Endodermal cell (in vitro differentiated cells): ENCODE results near the gene RTRAF. TPM values are rescaled to one million over a fixed set of nuclear protein-coding genes. Genes with fewer than 3 reads are reported as not detected.

Source experiments
- DNase-seq: peaks from one replicate; pipeline ENCODE4 v3.0.0-alpha.2; 2017
- H3K27ac ChIP-seq: 2 replicates; pipeline ENCODE4 v1.5.1; 2013; ENCODE audit warnings: mild to moderate bottlenecking, low read depth, low read length, moderate library complexity
- H3K27me3 ChIP-seq: 2 replicates; pipeline ENCODE4 v1.6.1; 2013; ENCODE audit warnings: mild to moderate bottlenecking, low read length, moderate library complexity; ENCODE audit not compliant: insufficient read depth, control insufficient read depth, poor library complexity, severe bottlenecking
- H3K36me3 ChIP-seq: 2 replicates; pipeline ENCODE4 v1.7.0; 2013; ENCODE audit warnings: mild to moderate bottlenecking, low read length, moderate library complexity; ENCODE audit not compliant: control insufficient read depth, insufficient read depth
- H3K4me1 ChIP-seq: one replicate; pipeline ENCODE4 v1.7.0; 2013; ENCODE audit warnings: low read length; ENCODE audit not compliant: control insufficient read depth, insufficient read depth
- H3K4me3 ChIP-seq: 2 replicates; pipeline ENCODE4 v1.5.1; 2013; ENCODE audit warnings: mild to moderate bottlenecking, low read length, moderate library complexity
- H3K9ac ChIP-seq: 2 replicates; pipeline ENCODE4 v1.6.1; 2013; ENCODE audit warnings: mild to moderate bottlenecking, low read length, moderate library complexity; ENCODE audit not compliant: poor library complexity, severe bottlenecking; ENCODE audit errors: extremely low read depth
- H3K9me3 ChIP-seq: 2 replicates; pipeline ENCODE4 v1.6.1; 2013; ENCODE audit warnings: mild to moderate bottlenecking, low read length, moderate library complexity; ENCODE audit not compliant: control insufficient read depth
- H3K27ac Mint-ChIP-seq: 2 replicates; pipeline ENCODE4 v1.8.0; 2020; ENCODE audit warnings: mixed read lengths
- H3K27me3 Mint-ChIP-seq: 2 replicates; pipeline ENCODE4 v1.8.0; 2021; ENCODE audit warnings: mild to moderate bottlenecking, mixed read lengths; ENCODE audit not compliant: insufficient read depth
- H3K36me3 Mint-ChIP-seq: 2 replicates; pipeline ENCODE4 v1.8.0; 2020; ENCODE audit warnings: low read depth, mixed read lengths
- H3K4me1 Mint-ChIP-seq: 2 replicates; pipeline ENCODE4 v1.8.0; 2020; ENCODE audit warnings: mixed read lengths
- H3K4me3 Mint-ChIP-seq: 2 replicates; pipeline ENCODE4 v1.8.0; 2020; ENCODE audit warnings: mild to moderate bottlenecking, moderate library complexity, mixed read lengths
- H3K9me3 Mint-ChIP-seq: 2 replicates; pipeline ENCODE4 v1.8.0; 2020; ENCODE audit warnings: mild to moderate bottlenecking, mixed read lengths
- WGBS, 2 experiments: methylation state at CpG; one replicate each; pipeline versions ENCODE4 v1.1.5 to v1.1.7; 2013; ENCODE audit warnings: missing lambda C conversion rate in 2 of 2, mixed read lengths in 1 of 2; ENCODE audit not compliant: insufficient coverage in 1 of 2, insufficient read length in 1 of 2; 5-methylcytosine and 5-hydroxymethylcytosine counted together
- total RNA-seq, 2 donors: library from RNA; stranded (reverse); fragmentation: NEBNext Ultra II Directional in 1 of 2; extraction: Animal tissue kit (Norgen Biotek cat#: 25700) in 1 of 2; gene quantifications; 2 replicates in 1 of 2; 3 replicates in 1 of 2; pipeline ENCODE4 v1.2.1, GENCODE V29; 2021
- TF ChIP-seq, protein P1 (sequence below): fragments of 200-600 bp; sonication (generic); conservative IDR thresholded peaks from 2 replicates; pipeline ENCODE4 v1.5.0; 2021; ENCODE audit warnings: antibody characterized with exemption, mild to moderate bottlenecking

The RTRAF gene
- total RNA-seq, 2 donors from 2014 or later = 284 to 307 TPM

DNA sequence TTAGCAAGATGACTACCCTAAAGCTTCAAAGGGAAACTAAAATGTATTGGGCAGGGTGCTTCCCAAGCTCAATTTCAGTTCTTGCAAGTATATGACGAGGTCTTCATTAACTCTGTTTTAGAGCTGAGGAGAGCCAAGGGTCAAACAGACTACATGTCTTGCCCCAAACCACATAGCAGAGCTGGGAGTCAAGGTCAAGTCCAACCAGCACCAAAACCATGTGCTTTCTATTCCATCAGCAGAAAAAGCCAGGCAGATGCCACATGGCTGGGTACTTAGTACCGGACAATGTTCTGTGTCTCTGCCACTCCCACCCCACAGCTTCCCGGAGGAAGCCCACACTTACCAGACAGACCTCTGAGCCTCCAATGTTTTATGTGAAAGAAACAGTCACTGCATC is 61.9 kb downstream of the RTRAF start:
- no peak for DNase-seq
- Histone ChIP-seq H3K27me3 (no peaks in the 10 kb centered on the region), H3K9ac (no peak overlapping the region), H3K9me3 (no peaks in the 10 kb centered on the region), H3K4me3 (no peak overlapping the region), H3K36me3 (no peaks in the 10 kb centered on the region), H3K4me1 (peaks cover 7% of the 10 kb centered on the region), H3K27ac (no peak overlapping the region)
- no peaks in the 10 kb centered on the region for H3K9me3 Mint-ChIP-seq
- peaks cover 16% of the 10 kb centered on the region for H3K4me1 Mint-ChIP-seq
- no peaks in the 10 kb centered on the region for H3K36me3 Mint-ChIP-seq
- WGBS, 2 experiments = 96 to 100% methylated on average over 2 to 3 of the region's 3 CpGs
- H3K27ac Mint-ChIP-seq = no peak overlapping the region
- H3K27me3 Mint-ChIP-seq = peaks cover 4% of the 10 kb centered on the region
- no peak overlapping the region for H3K4me3 Mint-ChIP-seq
- TF ChIP-seq, protein P1, sequence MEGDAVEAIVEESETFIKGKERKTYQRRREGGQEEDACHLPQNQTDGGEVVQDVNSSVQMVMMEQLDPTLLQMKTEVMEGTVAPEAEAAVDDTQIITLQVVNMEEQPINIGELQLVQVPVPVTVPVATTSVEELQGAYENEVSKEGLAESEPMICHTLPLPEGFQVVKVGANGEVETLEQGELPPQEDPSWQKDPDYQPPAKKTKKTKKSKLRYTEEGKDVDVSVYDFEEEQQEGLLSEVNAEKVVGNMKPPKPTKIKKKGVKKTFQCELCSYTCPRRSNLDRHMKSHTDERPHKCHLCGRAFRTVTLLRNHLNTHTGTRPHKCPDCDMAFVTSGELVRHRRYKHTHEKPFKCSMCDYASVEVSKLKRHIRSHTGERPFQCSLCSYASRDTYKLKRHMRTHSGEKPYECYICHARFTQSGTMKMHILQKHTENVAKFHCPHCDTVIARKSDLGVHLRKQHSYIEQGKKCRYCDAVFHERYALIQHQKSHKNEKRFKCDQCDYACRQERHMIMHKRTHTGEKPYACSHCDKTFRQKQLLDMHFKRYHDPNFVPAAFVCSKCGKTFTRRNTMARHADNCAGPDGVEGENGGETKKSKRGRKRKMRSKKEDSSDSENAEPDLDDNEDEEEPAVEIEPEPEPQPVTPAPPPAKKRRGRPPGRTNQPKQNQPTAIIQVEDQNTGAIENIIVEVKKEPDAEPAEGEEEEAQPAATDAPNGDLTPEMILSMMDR = no peak

DNA sequence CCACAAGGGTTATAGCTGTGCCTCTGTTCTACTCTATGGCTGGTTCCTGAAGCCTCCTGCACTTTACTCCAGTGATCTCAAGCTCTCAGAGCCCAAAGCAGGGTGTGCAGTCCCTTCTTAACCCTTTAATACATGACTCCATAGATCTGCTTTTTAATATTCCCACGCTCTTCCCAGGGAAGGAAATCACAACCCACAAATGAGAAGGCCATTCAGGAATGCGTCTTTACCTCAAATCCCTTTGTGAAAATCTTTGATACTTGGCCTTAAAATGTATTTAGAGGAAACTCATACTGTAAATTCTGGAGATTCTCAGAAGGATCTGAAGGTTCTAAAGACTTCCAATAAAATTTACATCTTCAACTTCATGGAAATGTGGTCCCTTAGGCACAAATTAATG is 62.5 kb downstream of the RTRAF start:
- Histone ChIP-seq H3K4me3 (no peak overlapping the region), H3K27me3 (no peaks in the 10 kb centered on the region), H3K9me3 (no peaks in the 10 kb centered on the region), H3K4me1 (peaks cover 7% of the 10 kb centered on the region), H3K27ac (no peak overlapping the region), H3K36me3 (no peaks in the 10 kb centered on the region), H3K9ac (no peak overlapping the region)
- no peak overlapping the region for H3K4me3 Mint-ChIP-seq
- TF ChIP-seq, protein P1 = no peak
- WGBS, 2 experiments = 46% methylated on average over 2 of the region's 2 CpGs; no CpG with 5 or more reads in 1 of the 2 experiments
- no peaks in the 10 kb centered on the region for H3K36me3 Mint-ChIP-seq
- no peak for DNase-seq
- no peak overlapping the region for H3K27ac Mint-ChIP-seq
- no peaks in the 10 kb centered on the region for H3K9me3 Mint-ChIP-seq
- peaks cover 4% of the 10 kb centered on the region for H3K27me3 Mint-ChIP-seq
- H3K4me1 Mint-ChIP-seq = peaks cover 16% of the 10 kb centered on the region

DNA sequence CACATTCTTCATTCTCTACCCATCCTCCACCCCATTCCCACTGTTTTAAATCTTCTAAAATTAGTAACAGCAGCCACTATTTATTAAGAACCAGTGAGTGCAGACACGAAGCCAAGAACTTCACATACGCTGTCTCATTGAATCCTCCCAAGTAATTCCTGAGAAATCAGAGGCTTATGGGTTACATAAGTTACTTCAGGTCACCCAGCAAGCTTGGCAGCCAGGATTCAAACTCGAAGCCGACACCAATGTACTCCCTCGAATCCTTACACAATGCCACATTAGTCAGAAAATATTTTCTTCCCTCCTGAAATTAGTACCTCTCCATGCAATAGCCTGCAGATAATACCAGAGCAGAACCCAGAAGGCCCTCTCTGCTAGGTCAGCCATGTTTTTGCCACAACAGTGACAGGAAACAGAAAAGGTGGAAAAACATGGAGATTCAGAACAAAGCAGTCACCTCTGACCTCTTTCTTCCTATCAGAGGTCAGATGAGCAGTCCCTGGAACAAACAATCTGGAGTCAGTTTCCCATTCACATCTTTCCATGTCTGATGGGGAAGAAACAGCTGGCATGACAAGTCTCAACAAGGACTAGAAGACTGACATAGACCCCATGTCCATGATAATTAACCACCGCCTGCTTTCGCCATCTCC is 63.1 kb downstream of the RTRAF start:
- Histone ChIP-seq H3K27me3 (no peaks in the 10 kb centered on the region), H3K4me1 (peaks cover 7% of the 10 kb centered on the region), H3K9ac (no peak overlapping the region), H3K4me3 (no peak overlapping the region), H3K27ac (no peak overlapping the region), H3K36me3 (no peaks in the 10 kb centered on the region), H3K9me3 (no peaks in the 10 kb centered on the region)
- Mint-ChIP-seq H3K36me3 (no peaks in the 10 kb centered on the region), H3K4me3 (no peak overlapping the region), H3K9me3 (no peaks in the 10 kb centered on the region), H3K4me1 (peaks cover 16% of the 10 kb centered on the region), H3K27ac (no peak overlapping the region), H3K27me3 (peaks cover 4% of the 10 kb centered on the region)
- no peak for DNase-seq
- TF ChIP-seq, protein P1 = no peak
- 88 to 96% methylated on average over 6 to 7 of the region's 7 CpGs for WGBS, 2 experiments
